HG03571 (cell line): ENCODE measurements around the gene CDH13.

Source experiments
- ATAC-seq: cut with Tn5 transposase; IDR thresholded peaks from one replicate; pipeline ENCODE4 v1.9.1; 2021; ENCODE audit not compliant: unreplicated experiment

The CDH13 gene

DNA sequence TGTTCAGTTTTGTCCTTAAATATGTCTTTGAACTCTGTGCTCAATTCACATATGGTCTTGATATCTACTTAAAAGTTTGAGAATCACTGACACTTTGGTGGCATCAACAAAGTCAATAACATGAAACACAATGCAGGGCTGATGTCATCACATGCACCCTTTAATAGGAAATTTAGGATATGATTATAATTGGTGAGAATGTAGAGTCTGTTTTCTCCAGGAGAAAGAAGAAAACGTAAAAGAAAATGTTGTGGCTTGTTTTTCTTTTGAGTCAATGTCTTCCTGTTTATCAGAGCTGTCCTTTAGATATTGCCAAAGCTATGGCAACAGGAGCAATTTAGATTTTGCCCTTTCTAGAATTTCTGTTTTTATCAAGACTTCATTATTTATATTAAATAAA is 396.9 kb downstream of the CDH13 start:
- no peak for ATAC-seq

DNA sequence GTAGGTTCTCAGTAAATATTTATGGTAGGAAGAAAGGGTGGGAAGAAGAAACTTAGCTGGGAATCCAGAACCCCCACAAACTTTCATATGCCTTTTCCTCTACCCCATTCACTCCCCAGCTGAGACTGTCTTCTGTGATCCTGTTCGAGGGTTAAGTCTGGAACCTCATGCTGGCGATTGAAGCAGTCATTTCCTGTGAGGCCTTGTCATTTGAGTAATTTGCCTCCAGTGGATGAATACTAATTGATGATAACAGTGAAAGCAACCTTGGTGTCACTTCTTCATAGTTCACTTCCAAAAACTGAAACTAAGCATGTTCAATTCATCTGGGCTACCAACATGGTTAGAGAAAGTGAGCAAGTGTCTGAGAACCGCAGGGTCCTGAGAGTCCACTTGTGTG is 401.2 kb downstream of the CDH13 start:
- ATAC-seq = no peak

DNA sequence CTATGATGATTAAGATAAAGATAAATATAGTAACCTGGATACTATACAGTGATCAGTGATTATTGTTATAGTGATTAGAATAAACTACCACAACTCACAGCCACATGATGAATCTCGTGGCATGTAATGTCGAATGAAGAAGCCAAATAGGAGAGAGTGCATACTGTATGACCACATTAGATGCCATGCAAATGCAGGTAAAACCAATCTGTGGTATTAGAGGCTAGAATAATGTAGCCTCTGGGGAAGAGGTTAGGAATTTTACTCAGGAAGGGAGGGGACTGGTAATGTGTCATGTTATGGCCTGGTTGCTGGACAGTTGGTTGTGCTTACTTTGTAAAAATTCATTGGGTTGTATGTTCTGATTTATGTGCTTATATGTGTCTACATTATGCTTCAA is 402.7 kb downstream of the CDH13 start:
- no peak for ATAC-seq

DNA sequence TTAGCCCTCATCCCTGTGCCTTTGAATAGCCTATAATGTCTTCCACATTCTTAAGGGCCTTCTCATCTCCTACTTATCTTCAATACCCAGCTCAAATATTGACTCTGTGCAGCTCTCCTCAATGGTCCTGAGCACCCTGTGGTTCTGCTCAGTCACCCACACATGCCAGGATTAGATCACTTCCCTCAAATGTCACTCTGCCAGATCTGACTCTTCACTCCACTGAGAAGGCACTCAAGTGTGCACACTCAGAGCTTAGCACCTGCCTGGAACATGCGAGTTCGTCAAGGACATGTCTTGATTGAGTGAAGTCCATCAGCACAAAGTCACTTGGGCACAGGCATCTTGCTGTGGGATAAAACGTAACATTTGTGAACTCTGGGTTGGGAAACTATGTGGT is 404.8 kb downstream of the CDH13 start:
- ATAC-seq = no peak

DNA sequence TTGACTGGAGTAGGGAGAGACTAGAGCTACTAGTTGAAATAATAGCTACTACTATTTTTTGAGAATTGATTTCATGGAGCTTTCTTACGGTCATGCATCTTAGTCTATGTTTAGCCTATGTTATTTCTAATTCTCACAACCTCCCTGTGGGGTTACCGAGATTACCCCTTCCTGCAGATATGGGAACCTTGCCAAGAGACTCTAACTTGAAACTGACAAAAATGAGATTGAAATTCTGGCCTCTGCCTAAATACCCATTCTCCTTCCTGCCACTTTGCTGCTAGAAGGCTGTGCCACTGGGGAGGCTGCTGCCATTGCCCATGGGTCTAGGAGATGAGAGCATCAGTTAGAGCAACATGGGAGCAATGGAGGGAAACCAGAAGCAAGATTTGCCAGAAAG is 410.3 kb downstream of the CDH13 start:
- no peak for ATAC-seq

DNA sequence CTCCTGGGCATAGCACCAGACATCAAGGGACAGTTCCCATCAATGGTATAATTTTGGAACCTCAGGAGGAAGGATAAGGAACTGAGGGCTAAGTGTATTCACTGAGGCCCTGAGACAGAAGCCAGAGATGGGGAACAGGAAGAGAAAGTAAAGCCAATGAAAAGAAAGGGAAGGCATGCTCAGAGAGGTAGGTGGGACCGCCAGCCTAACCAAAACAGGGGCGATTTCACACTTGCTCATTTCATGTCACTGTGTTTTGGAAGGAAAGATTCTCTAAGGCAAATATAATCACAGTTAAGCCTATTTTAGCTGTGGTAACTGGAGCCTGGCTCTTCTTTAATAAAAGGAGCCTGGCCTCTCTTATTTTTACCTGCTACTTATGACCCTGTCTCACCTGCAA is 411.1 kb downstream of the CDH13 start:
- no peak for ATAC-seq

DNA sequence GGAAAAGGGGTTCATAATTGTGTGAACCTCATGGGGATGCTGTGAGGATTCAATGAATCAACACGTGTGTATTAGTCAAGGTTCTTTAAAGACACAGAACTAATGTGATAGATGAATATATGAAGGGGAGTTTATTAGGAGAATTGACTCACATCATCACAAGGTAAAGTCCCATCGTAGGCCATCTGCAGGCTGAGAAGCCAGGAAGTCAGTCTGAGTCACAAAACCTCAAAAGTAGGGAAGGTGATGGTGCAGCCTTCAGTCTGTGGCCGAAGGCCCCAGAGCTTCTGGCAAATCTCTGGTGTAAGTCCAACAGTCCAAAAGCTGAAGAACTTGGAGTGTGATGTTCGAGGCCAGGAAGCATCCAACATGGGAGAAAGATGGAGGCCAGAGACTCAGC is 413.4 kb downstream of the CDH13 start:
- ATAC-seq = no peak

DNA sequence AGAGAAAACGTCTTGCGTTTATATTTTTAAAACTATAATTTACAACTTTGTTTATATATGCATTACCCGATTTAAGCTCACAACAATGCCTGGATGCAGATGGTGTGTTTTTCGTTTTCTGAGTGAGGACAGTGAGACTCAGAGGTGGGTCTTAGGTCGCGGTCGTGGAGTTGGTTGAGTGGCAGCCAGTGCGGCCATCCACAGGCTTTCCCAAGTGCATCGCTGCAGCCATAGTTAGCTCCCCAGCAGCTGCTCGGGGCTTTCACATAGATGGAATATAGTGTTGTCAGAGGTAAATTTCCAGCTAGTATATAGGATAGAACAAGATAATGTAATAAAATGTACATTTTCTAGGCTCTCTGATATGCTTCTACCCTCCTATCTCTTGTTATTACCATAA is 417.8 kb downstream of the CDH13 start:
- ATAC-seq = no peak

DNA sequence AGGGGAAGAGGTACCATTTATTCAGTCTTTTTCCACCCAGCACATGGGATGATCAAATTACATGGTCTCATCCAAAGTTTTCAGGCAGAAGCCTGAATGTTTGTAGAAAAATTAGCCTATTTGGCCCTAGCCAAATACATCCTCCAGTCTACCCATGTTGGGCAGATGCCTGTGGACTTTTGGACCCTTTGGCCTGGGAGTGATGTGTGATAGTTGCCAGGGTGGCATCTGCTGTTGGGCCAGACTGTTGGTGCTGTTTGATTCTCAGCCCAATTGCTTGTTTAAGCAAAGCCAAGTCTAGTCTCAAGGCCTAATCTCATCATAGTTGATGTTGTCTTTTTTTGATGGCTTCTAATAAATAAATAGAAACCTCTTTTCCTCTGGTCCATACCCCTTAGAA is 419.0 kb downstream of the CDH13 start:
- ATAC-seq = no peak

DNA sequence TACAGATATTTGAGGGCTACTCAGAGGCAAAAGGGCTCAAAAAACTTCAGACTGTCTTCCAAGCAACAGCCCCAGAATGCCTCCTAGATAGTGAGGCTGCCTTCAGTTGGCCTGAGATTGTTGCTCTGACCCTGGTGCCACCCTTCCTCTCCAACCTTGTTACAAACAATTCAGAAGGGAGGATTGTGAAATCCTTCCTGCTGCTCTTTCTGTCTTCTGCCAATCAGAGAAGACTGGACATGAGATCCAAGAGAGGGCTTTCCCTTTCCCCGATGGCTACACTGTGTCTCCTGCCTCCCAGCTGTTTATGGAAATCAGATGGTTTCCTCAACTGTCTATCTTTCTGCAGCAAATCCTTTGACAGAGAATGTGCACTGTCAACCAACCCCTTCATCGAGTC is 419.9 kb downstream of the CDH13 start:
- ATAC-seq = no peak

DNA sequence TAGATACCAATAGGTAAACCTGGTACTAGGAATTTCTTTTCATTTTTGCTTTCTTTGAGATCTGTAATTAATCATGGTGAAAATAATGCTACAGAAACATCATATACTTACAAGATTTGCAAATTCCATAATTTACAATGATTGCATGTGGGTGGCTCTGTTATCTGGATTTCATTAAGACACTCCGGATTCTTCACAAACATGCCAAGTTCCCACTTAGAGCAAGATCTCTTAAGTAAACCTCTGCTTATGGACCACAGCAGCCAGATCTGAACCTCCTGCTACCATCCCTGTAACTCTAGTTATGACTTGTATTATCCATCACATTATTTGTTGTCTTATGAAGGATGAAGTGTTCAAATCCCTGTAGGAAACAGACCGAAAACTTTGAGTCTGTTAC is 424.7 kb downstream of the CDH13 start:
- no peak for ATAC-seq

DNA sequence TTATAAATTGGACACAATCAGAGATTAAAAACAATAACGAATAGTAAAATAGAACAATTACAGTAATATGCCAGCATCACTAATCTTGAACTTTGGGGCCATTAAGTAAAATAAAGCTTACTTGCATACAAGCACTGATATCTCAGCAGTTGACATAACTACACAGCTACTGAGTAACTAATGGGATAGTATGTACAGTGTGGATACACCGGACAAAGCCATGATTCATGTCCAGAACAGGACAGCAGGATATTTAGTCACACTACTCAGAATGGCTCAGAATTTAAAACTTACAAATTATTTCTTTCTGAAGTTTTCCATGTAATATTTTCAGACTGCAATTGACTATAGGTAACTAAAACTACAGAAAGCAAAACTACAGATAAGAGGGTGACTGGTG is 427.5 kb downstream of the CDH13 start:
- ATAC-seq = no peak

DNA sequence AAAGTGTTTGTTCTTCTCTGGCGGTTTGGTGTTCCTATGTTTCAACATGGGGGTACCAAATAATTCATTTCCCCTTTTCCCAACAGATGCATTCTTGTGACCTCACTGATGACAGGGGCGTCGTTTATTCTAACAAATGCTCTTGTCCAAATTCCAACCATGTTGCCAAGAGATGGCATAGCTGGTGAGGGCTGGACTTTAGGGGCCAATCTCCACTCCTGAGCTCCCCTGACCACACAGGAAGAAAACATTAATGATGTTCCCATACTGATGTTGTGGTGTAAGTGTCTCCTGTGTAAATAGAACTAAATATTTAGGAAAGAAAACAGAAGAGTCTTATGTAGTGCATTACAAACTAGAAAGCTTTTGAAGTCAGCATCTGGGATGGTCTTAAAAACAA is 431.6 kb downstream of the CDH13 start:
- no peak for ATAC-seq

DNA sequence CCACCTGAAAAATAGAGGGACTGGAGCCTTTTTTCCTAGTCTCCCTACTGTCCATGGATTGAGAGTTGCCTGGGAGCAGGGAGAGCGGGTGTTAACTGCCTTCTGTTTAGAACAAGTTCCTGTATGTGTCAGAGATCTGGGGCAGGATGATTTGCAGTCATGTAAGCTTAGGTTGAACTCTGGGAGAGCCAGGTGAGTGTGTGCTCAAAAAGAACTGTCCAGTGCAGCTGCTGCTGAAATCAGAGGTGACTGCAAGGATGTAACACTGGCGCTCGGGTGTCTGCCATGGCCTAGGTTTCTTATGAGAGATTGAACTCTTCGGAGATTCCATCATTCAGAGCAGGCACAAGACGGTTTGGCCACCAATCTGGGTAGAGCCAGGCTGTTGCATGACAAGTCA is 432.5 kb downstream of the CDH13 start:
- ATAC-seq = no peak

DNA sequence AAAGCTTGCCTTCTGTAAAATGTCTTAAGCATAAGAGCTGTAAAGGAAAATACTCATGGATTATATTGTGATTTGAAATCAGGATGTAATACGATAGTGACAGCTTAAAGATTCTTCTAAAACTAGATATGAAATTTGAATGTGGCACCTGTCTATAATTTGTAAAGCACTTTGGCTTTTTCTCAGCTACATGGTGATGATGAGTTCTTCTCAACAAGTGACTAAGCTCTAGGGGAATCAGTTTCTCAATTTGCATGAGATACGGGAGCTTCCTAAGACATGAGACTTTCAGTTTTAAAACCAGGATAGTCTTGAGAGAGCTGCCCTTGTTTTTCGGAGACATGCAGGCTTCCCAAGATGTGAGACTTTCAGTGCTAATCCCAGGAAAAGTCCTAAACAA is 439.2 kb downstream of the CDH13 start:
- ATAC-seq = no peak

DNA sequence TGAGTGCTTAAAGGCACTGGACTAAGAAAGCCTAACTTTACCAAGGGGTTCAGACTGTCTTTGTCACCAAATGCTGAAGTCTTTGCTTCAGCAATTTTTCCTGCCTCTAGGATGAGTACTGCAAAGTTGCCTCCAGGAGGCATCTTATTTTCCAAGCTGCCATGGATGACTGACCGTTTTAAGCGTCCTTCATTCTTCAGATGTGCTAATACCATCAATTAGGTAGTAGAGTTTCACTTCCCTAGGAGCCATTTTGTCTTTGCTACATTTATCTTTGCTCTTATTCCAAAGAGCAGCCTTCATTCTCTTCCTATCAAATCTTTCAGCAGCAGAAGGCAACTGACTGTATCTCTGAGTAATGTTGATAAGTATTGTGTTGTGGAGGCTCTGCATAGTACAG is 440.1 kb downstream of the CDH13 start:
- no peak for ATAC-seq

DNA sequence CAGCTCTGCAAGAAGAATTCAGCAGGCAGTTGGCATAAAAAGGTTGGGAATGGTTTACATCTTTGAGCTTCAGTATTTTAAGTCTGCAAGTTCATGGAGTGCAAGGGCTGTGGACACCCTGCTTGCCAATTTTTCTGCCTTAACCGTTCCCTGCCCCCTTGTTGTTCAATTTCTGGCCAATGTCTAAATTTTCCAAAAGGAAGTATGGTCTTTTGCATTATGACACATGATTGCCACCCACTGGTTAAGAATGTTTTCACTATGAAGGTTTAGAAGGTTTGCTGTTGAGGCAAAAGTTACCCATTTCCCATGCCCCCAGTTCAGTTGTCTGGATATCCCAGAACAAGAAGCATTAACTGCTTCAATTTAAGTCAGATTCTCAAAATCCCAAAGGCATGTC is 441.9 kb downstream of the CDH13 start:
- no peak for ATAC-seq

DNA sequence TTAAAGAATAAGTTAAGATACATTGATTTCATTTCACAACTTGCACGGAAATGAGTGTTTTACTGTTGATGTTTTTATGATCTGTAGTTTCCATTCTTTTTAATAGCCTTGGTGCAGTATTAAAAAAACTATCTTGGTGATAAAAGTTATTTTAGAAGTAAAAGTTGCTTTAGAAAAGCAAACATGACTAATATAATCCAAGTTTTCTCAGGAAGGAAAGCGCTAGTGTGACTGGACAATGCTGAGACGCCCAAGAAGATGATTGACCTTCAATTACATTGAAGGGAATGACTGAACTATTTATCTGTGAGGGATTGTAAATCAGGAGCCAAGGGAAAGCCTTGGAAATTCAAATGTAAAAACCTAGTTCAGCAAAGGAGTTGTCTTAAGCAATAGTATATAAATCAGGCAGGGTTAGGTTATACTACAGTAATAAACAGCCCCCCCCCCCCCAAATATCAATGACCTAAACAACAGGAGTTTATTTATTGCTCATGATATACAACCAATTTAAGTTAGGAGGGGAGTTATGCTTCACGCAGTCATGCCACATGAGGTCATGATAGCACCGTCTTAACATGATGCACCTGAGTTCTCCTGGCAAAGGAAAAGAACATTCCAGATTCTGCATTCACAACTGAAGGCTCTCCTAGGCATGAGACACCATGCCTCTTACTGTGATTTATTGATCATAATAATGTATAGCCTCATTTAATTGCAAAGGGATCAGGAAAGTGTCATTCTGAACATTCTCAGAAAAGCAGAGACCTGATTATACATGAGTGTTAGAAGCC is 443.8 kb downstream of the CDH13 start:
- no peak for ATAC-seq

DNA sequence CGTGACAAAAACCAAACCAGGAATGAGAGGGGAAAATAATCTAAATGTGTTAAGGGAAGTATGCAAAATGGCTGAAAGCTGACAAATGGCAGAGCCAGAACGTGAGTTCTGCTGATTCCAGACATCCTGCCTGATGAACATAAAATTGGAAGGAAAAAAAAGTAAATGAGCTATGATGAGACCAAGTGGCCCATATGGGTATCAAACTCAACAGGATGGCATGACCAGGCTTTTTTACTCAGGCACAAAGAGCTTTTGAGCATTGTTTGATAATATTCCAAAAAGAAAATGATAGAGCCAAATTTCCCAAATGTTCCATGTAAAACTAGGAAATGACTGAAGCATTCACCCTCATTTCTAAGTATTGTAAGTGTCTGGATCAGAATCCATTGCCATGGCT is 449.2 kb downstream of the CDH13 start:
- no peak for ATAC-seq

DNA sequence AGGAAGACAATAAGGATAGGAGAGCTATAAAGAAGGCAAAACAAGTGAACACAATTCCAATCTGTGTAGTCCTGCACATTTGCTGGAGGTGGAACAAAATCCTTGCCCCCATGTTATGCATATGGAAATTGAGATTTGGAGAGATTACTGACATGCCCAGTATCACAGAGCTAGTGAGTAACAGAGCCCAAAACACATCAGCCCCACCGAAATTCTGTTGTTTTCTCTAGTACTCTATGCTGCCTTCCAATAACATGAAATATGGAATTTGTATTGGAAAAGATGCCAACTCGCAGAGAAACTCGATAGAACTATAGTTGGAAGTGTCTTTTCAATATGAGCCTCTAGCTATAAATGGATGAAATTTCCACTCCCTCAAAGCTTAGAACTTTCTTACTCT is 456.6 kb downstream of the CDH13 start:
- no peak for ATAC-seq

DNA sequence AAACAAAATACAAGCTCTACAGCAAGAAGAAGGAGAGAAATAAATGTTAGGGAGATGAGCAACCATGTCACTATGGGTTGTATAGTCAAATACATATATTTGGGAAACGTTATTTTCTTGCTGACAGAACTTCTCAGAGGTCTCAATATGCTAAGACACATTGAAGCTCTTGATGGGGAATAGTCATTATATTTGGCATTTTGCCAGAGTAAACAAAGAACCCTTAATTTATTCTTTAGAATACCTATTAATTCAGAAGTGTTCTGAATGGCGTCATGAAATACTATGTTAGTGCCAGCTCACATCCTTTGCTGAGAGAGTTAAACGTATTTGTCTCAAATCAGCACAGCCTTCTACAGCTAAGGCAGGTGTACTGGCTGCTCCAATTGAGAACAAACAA is 458.9 kb downstream of the CDH13 start:
- ATAC-seq = no peak

DNA sequence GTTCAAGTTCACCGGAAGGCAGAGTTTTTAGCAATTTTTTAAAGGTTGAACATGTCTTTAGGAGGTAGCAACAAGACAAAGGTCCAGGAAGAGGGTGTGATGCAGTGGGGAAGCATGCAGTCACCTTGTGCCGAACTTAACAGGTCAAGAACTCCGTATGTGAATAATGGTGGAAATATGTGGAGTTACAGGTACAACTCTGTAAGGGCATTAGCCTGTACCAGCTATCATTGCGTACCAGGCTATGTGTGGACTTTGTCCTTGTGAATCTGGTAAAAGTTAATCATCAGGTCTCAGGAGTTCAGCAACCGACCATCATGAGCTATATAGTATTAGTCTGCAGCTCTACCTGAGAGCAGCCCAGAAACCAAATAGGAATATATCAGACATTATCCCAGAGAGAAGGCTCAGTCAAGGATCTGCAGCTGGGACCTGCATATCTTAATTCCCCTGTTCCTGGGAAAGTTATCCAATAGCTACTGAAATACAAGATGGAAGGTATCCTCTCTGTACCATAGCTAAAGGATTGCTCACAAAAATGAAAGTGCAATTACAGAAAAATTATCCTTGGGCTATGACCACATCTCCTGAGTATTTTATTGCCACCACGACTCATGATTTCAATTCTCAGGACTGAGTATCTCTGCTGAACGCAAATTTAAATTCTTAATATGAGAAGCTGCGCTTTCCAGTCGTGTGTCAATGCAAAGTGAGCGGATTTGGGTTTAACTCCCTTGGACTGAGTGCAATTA is 469.3 kb downstream of the CDH13 start:
- ATAC-seq = no peak

DNA sequence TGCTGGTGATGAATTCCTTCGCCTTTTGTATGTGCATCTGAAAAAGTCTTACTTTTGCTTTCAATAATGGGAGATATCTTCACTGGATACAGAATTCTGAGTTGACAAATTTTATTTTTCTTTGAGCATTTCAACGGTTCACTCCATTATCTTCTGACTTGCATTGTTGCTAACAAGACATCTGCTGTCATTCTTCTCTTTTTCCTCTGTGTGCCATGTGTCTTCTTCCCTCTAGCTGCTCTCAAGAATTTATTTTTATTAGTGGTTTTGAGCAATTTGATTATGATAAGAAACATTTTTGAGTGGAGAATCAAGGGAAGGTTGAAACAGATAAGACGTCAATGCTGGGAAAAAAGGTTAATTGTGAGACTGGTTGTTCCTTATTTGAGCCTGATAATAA is 471.8 kb downstream of the CDH13 start:
- no peak for ATAC-seq
